HepG2 (cell line): ENCODE measurements around the gene SUPT4H1. TPM values are rescaled to one million over a fixed set of nuclear protein-coding genes. Genes with fewer than 3 reads are reported as not detected.

Experiments used
- ATAC-seq: fragments of 200-7000 bp; cut with Tn5 transposase; 3 replicates; pipeline ENCODE4 v1.9.1; 2020; ENCODE audit warnings: mild to moderate bottlenecking, moderate library complexity
- BruUV-seq: library from RNA; stranded (reverse); fragments of 400-500 nt; replicated peaks from 2 replicates; lab custom pipeline; 2021; lab: Mats Ljungman, UMichigan
- CTCF ChIA-PET: fragments of 300-600 bp; formaldehyde crosslinking; extraction: SDS; loops from one replicate; lab custom pipeline; 2021; ENCODE audit warnings: low total read pairs, inconsistent platforms, low intra/inter-chr PET ratio; lab: Yijun Ruan, JAX
- POLR2A ChIA-PET: fragments of 350-600 bp; sonication (Branson Sonifier 250); formaldehyde crosslinking; loops from one replicate; lab custom pipeline; 2020; ENCODE audit warnings: antibody characterized with exemption, inconsistent platforms; lab: Yijun Ruan, JAX
- DNase-seq: peaks from one replicate; pipeline ENCODE4 v3.0.0-alpha.2; 2015; ENCODE audit warnings: low spot score
- FAIRE-seq: peaks from 3 replicates; lab custom pipeline; 2011; peaks lifted over from hg19 to GRCh38; lab: Jason Lieb, UNC
- H2AFZ ChIP-seq: one replicate; pipeline ENCODE4 v1.6.1; 2011; ENCODE audit warnings: low read length, inconsistent platforms
- H3K27ac ChIP-seq: fragments of 300-600 bp; 3 replicates; pipeline ENCODE4 v1.8.0; 2011; ENCODE audit warnings: mixed run types, mild to moderate bottlenecking, mixed read lengths, low read length, inconsistent platforms; ENCODE audit not compliant: insufficient read depth; ENCODE audit errors: extremely low read length
- H3K27me3 ChIP-seq, 2 experiments: fragments of 200-600 bp in 1 of 2; 2 replicates in 1 of 2; 3 replicates in 1 of 2; pipeline versions ENCODE4 v1.6.0 to v1.8.0; 2011; ENCODE audit warnings: low read length in 2 of 2, mild to moderate bottlenecking in 2 of 2, moderate library complexity in 2 of 2, inconsistent platforms in 1 of 2; ENCODE audit not compliant: insufficient read depth in 2 of 2, control insufficient read depth in 1 of 2
- H3K36me3 ChIP-seq, 2 experiments: fragments of 200-600 bp in 1 of 2; replicated peaks in 1 of 2; 2 replicates in 1 of 2; 3 replicates in 1 of 2; pipeline versions ENCODE4 v1.5.1 to v1.8.0; 2011; ENCODE audit warnings: low read length in 2 of 2, inconsistent platforms in 1 of 2; ENCODE audit not compliant: insufficient read depth in 2 of 2, control insufficient read depth in 1 of 2
- H3K4me1 ChIP-seq: 2 replicates; pipeline ENCODE4 v1.5.1; 2012; ENCODE audit warnings: low read length, inconsistent platforms; ENCODE audit not compliant: insufficient read depth
- H3K4me2 ChIP-seq: 2 replicates; pipeline ENCODE4 v1.6.0; 2011; ENCODE audit warnings: low read depth, low read length, inconsistent platforms
- H3K4me3 ChIP-seq, 3 experiments: fragments of 200-600 bp in 1 of 3; sonication (generic), shearing (Covaris generic) in 1 of 3; replicated peaks in 1 of 3; 2 replicates each; pipeline ENCODE4 v1.5.1; 2011 to 2016; ENCODE audit warnings: low read length in 3 of 3, inconsistent platforms in 2 of 3, low read depth in 2 of 3, mild to moderate bottlenecking in 2 of 3, control low read depth in 1 of 3, mixed read lengths in 1 of 3; ENCODE audit not compliant: insufficient read depth in 1 of 3
- H3K79me2 ChIP-seq: one replicate; pipeline ENCODE4 v1.6.1; 2011; ENCODE audit warnings: low read length, inconsistent platforms; ENCODE audit not compliant: insufficient read depth
- H3K9ac ChIP-seq: 2 replicates; pipeline ENCODE4 v1.6.0; 2011; ENCODE audit warnings: mild to moderate bottlenecking, low read depth, low read length, inconsistent platforms; ENCODE audit not compliant: insufficient read depth
- H3K9me3 ChIP-seq: 2 replicates; pipeline ENCODE4 v1.5.1; 2012; ENCODE audit warnings: mild to moderate bottlenecking, low read length
- H4K20me1 ChIP-seq: 2 replicates; pipeline ENCODE4 v1.6.0; 2011; ENCODE audit warnings: inconsistent platforms, mild to moderate bottlenecking, low read length, moderate library complexity; ENCODE audit not compliant: insufficient read depth
- ARID4A ChIP-seq: sonication (generic); formaldehyde crosslinking; IDR thresholded peaks from 2 replicates; pipeline ENCODE4 v1.5.0; 2020; ENCODE audit warnings: mild to moderate bottlenecking, missing genetic modification reagents, borderline replicate concordance
- CENPT ChIP-seq: sonication (generic); formaldehyde crosslinking; IDR thresholded peaks from 2 replicates; pipeline ENCODE4 v1.8.0; 2022; ENCODE audit warnings: low read depth, mild to moderate bottlenecking, moderate library complexity, missing genetic modification reagents
- RBM22 ChIP-seq: fragments of 200-400 bp; formaldehyde crosslinking; optimal IDR thresholded peaks from 2 replicates; pipeline ENCODE3; 2017; ENCODE audit warnings: mild to moderate bottlenecking, low read length, moderate library complexity
- SNRNP70 ChIP-seq: fragments of 200-400 bp; formaldehyde crosslinking; IDR thresholded peaks from 2 replicates; pipeline ENCODE4 v1.6.1; 2017; ENCODE audit warnings: mild to moderate bottlenecking, low read depth, low read length, moderate library complexity
- ZBTB1 ChIP-seq: sonication (generic); formaldehyde crosslinking; IDR thresholded peaks from 2 replicates; pipeline ENCODE4 v1.4.0; 2020; ENCODE audit warnings: missing genetic modification reagents, borderline replicate concordance
- ZBTB21 ChIP-seq: sonication (generic); formaldehyde crosslinking; IDR thresholded peaks from 2 replicates; pipeline ENCODE4 v1.4.0; 2020; ENCODE audit warnings: missing genetic modification reagents
- ZBTB43 ChIP-seq: sonication (generic); formaldehyde crosslinking; conservative IDR thresholded peaks from 2 replicates; pipeline ENCODE4 v1.4.0; 2020; ENCODE audit warnings: missing genetic modification reagents
- ZNF431 ChIP-seq: sonication (generic); formaldehyde crosslinking; IDR thresholded peaks from 2 replicates; pipeline ENCODE4 v1.9.0; 2022; ENCODE audit warnings: missing genetic modification reagents, low read depth, mild to moderate bottlenecking, borderline replicate concordance
- ZNF672 ChIP-seq: sonication (generic); formaldehyde crosslinking; IDR thresholded peaks from 2 replicates; pipeline ENCODE4 v1.8.1; 2022; ENCODE audit warnings: missing genetic modification reagents
- ZNF770 ChIP-seq: sonication (generic); formaldehyde crosslinking; IDR thresholded peaks from 2 replicates; pipeline ENCODE4 v1.5.0; 2020; ENCODE audit warnings: mild to moderate bottlenecking, missing genetic modification reagents
- ZUFSP ChIP-seq: sonication (generic); formaldehyde crosslinking; IDR thresholded peaks from 2 replicates; pipeline ENCODE4 v1.9.0; 2021; ENCODE audit warnings: missing genetic modification reagents, mild to moderate bottlenecking, borderline replicate concordance
- WGBS: methylation state at CpG from one replicate; pipeline ENCODE4 v1.1.6; 2017; ENCODE audit warnings: low lambda C conversion rate; 5-methylcytosine and 5-hydroxymethylcytosine counted together
- in situ Hi-C: cut with HindIII; loops from 2 replicates; pipeline ENCODE4 v1.10.0; 2017; ENCODE audit warnings: low pct_unique_long_range_greater_than_20kb; ENCODE audit not compliant: extremely low pct_ligation_motif_present
- intact Hi-C: fragments of 100-400 bp; cut with micrococcal nuclease; formaldehyde crosslinking; loops from one replicate; pipeline ENCODE4 v1.10.0; 2022; ENCODE audit not compliant: unreplicated experiment
- polyA plus RNA-seq, 8 experiments: library from polyadenylated mRNA; depleted of rRNA in 3 of 8; stranded (reverse) in 7 of 8; unstranded in 1 of 8; fragments of >200 nt; fragmentation: Illumina TruSeq in 4 of 8; extraction: Trizol in 4 of 8; gene quantifications; 2 replicates each; pipeline versions ENCODE4 v1.2.1 to v1.2.3, GENCODE V29; 2011 to 2016; ENCODE audit warnings: low read depth in 4 of 8, missing spikeins in 1 of 8, mixed read lengths in 1 of 8; ENCODE audit not compliant: insufficient read depth in 1 of 8
- total RNA-seq, 5 experiments: library from RNA; depleted of rRNA; stranded (reverse); fragments of >200 nt; fragmentation: Illumina TruSeq; extraction: Trizol; gene quantifications; 2 replicates each; pipeline ENCODE4 v1.2.3, GENCODE V29; 2016; ENCODE audit warnings: low read depth in 1 of 5

Gene SUPT4H1
- total and polyA plus RNA-seq, 2 of the 13 experiments (the other 11 are each of a cell fraction or from before 2014, with no cell fraction given) = 155 to 244 TPM

- DNase-seq = no peak
- H3K79me2 ChIP-seq = no peaks in the 10 kb centered on the region
- peaks cover 30 to 84% of the 10 kb centered on the region in 2 experiments; a peak in 4 of 5 replicates for H3K27me3 ChIP-seq
- ATAC-seq = no peak
- no peaks in the 10 kb centered on the region for H3K9me3 ChIP-seq
- intact Hi-C loops (no loop called here), in situ Hi-C loops (loop anchor here (5.0 kb wide), 1 partner anchor 141 kb away; no protein-coding TSS in a partner anchor)
- ChIA-PET CTCF (interaction anchor here (3.1 kb wide), 1 partner anchor 141 kb away, joined by 22 read pairs; no protein-coding TSS in a partner anchor), POLR2A (no interaction called here)
- H3K36me3 ChIP-seq = no peaks in the 10 kb centered on the region
- H3K27ac ChIP-seq = no peak overlapping the region
- BruUV-seq = no TSS peak
- H3K4me2 ChIP-seq = no peak overlapping the region
- H3K4me1 ChIP-seq = peaks cover 18% of the 10 kb centered on the region
- no peak overlapping the region for H2AFZ ChIP-seq
- 29% methylated on average over 16 of the region's 19 CpGs for WGBS
- FAIRE-seq = no peak
- H3K4me3 ChIP-seq = no peak overlapping the region
- no peak overlapping the region for H3K9ac ChIP-seq
- H4K20me1 ChIP-seq = no peaks in the 10 kb centered on the region
- no peak for TF ChIP-seq CENPT
- no peak for TF ChIP-seq ZNF672 (CRISPR knock-in tag)
- no peak for TF ChIP-seq ZBTB1
- TF ChIP-seq SNRNP70 = no peak
- no peak for TF ChIP-seq ZUFSP (CRISPR knock-in tag)
- TF ChIP-seq ZNF431 (CRISPR knock-in tag) = no peak
- TF ChIP-seq ARID4A (CRISPR knock-in tag) = no peak
- no peak for TF ChIP-seq RBM22
- TF ChIP-seq ZBTB21 (CRISPR knock-in tag) = no peak
- TF ChIP-seq ZNF770 (CRISPR knock-in tag) = no peak
- no peak for TF ChIP-seq ZBTB43 (CRISPR knock-in tag)
These were observed 45.7 kb downstream of the SUPT4H1 start for GRCh38 chr17:58306131-58306951.
